Activated CD4-positive, alpha-beta memory T cell treated with anti-CD3 and anti-CD28 coated beads, Interleukin-2, amount 10 ng/mL, durations not matched to agents 7 days and 5 days (primary cell): ENCODE measurements around the gene PCK2. TPM values are rescaled to one million over a fixed set of nuclear protein-coding genes. Genes with fewer than 3 reads are reported as not detected.

Experiments used
- CTCF ChIA-PET: fragments of 350-600 bp; sonication (Branson Sonifier 250); formaldehyde crosslinking; loops from one replicate; lab custom pipeline; 2021; ENCODE audit warnings: antibody characterized with exemption, inconsistent platforms; lab: Charles Lee
- POLR2A ChIA-PET: fragments of 350-600 bp; sonication (Branson Sonifier 250); formaldehyde crosslinking; loops from one replicate; lab custom pipeline; 2021; ENCODE audit warnings: antibody characterized with exemption; lab: Charles Lee
- DNase-seq: peaks from one replicate; pipeline ENCODE4 v3.0.0-alpha.2; 2020
- H3K27ac Mint-ChIP-seq: one replicate; pipeline ENCODE4 v1.8.0; 2021; ENCODE audit warnings: mild to moderate bottlenecking, mixed read lengths
- H3K27me3 Mint-ChIP-seq: one replicate; pipeline ENCODE4 v1.8.0; 2021; ENCODE audit warnings: mixed read lengths
- H3K36me3 Mint-ChIP-seq: one replicate; pipeline ENCODE4 v1.8.0; 2021; ENCODE audit warnings: low read depth, mixed read lengths
- H3K4me1 Mint-ChIP-seq: one replicate; pipeline ENCODE4 v1.8.0; 2021; ENCODE audit warnings: mixed read lengths
- H3K4me3 Mint-ChIP-seq: one replicate; pipeline ENCODE4 v1.8.0; 2021; ENCODE audit warnings: mild to moderate bottlenecking, mixed read lengths
- H3K9me3 Mint-ChIP-seq: one replicate; pipeline ENCODE4 v1.8.0; 2021; ENCODE audit warnings: mixed read lengths
- total RNA-seq, 2 experiments: library from RNA; stranded (reverse); gene quantifications; one replicate each; pipeline ENCODE4 v1.2.3, GENCODE V29; 2021

PCK2 gene
- total RNA-seq, 2 experiments from 2014 or later, result 88.5 to 90.6 TPM

- CTCF ChIA-PET, result no interaction called here
Observed at GRCh38 chr14:24071836-24072430, 22.2 kb upstream of the PCK2 start.

GRCh38 chr14:24072436-24072835, 21.7 kb upstream of the PCK2 start:
- peaks cover 17% of the 10 kb centered on the region for H3K4me1 Mint-ChIP-seq
- ChIA-PET CTCF (no interaction called here), POLR2A (no interaction called here)
- no peak overlapping the region for H3K27ac Mint-ChIP-seq
- H3K4me3 Mint-ChIP-seq, result no peak overlapping the region
- no peaks in the 10 kb centered on the region for H3K36me3 Mint-ChIP-seq
- DNase-seq, result no peak
- H3K27me3 Mint-ChIP-seq, result peaks cover 14% of the 10 kb centered on the region
- no peaks in the 10 kb centered on the region for H3K9me3 Mint-ChIP-seq

More at GRCh38 chr14:24071836-24072430, 22.2 kb upstream of the PCK2 start:
- DNase-seq, result no peak
- no peaks in the 10 kb centered on the region for H3K36me3 Mint-ChIP-seq
- H3K4me3 Mint-ChIP-seq, result no peak overlapping the region
- POLR2A ChIA-PET, result interaction anchor here (0.6 to 0.9 kb wide), 2 partner anchors 9 to 68 kb away, joined by 3 read pairs; no protein-coding TSS in a partner anchor
- no peaks in the 10 kb centered on the region for H3K9me3 Mint-ChIP-seq
- no peak overlapping the region for H3K27ac Mint-ChIP-seq
- peaks cover 14% of the 10 kb centered on the region for H3K27me3 Mint-ChIP-seq
- peaks cover 17% of the 10 kb centered on the region for H3K4me1 Mint-ChIP-seq

- DNase-seq, result no peak
- Mint-ChIP-seq H3K36me3 (no peaks in the 10 kb centered on the region), H3K27ac (no peak overlapping the region), H3K4me1 (peaks cover 17% of the 10 kb centered on the region), H3K9me3 (no peaks in the 10 kb centered on the region), H3K27me3 (peaks cover 14% of the 10 kb centered on the region), H3K4me3 (no peak overlapping the region)
- POLR2A ChIA-PET, result interaction anchor here (1.2 kb wide), 1 partner anchor 21 kb away, joined by 3 read pairs; the partner anchor contains the start of gene PCK2
- CTCF ChIA-PET, result interaction anchor here (1.8 to 4.6 kb wide), 2 partner anchors 15 to 17 kb away, joined by 9 to 21 read pairs; no protein-coding TSS in a partner anchor
Observed at GRCh38 chr14:24072881-24073877, 20.9 kb upstream of the PCK2 start.

GRCh38 chr14:24074625-24075484, 19.3 kb upstream of the PCK2 start:
- no peak overlapping the region for H3K4me3 Mint-ChIP-seq
- POLR2A ChIA-PET, result interaction anchor here (0.7 to 3.0 kb wide), 6 partner anchors 14 to 139 kb away, joined by 3 to 9 read pairs (median 5); partner anchors contain the start of genes DCAF11, IRF9 and NRL

GRCh38 chr14:24075485-24076301, 18.4 kb upstream of the PCK2 start:
- H3K9me3 Mint-ChIP-seq, result no peaks in the 10 kb centered on the region
- peaks cover 30% of the 10 kb centered on the region for H3K4me1 Mint-ChIP-seq
- H3K36me3 Mint-ChIP-seq, result no peaks in the 10 kb centered on the region
- no peak overlapping the region for H3K27ac Mint-ChIP-seq
- H3K27me3 Mint-ChIP-seq, result peaks cover 3% of the 10 kb centered on the region
- H3K4me3 Mint-ChIP-seq, result no peak overlapping the region
- ChIA-PET POLR2A (interaction anchor here (0.7 to 3.0 kb wide), 6 partner anchors 15 to 138 kb away, joined by 3 to 9 read pairs (median 5); partner anchors contain the start of genes DCAF11, IRF9 and NRL), CTCF (interaction anchor here (0.7 to 4.6 kb wide), 6 partner anchors 10 to 33 kb away, joined by 3 to 21 read pairs (median 4); no protein-coding TSS in a partner anchor)
- no peak for DNase-seq

More at GRCh38 chr14:24074625-24075484, 19.3 kb upstream of the PCK2 start:
- H3K27ac Mint-ChIP-seq, result no peak overlapping the region
- no peaks in the 10 kb centered on the region for H3K9me3 Mint-ChIP-seq
- H3K36me3 Mint-ChIP-seq, result no peaks in the 10 kb centered on the region
- DNase-seq, result no peak
- peaks cover 10% of the 10 kb centered on the region for H3K27me3 Mint-ChIP-seq
- peaks cover 22% of the 10 kb centered on the region for H3K4me1 Mint-ChIP-seq
- CTCF ChIA-PET, result interaction anchor here (0.5 to 4.6 kb wide), 9 partner anchors 10 to 34 kb away, joined by 3 to 21 read pairs (median 3); no protein-coding TSS in a partner anchor

GRCh38 chr14:24076302-24076601, 17.9 kb upstream of the PCK2 start:
- Mint-ChIP-seq H3K36me3 (no peaks in the 10 kb centered on the region), H3K27me3 (no peaks in the 10 kb centered on the region), H3K27ac (no peak overlapping the region), H3K9me3 (no peaks in the 10 kb centered on the region), H3K4me1 (peaks cover 34% of the 10 kb centered on the region), H3K4me3 (no peak overlapping the region)
- DNase-seq, result no peak
- CTCF ChIA-PET, result interaction anchor here (1.0 to 4.6 kb wide), 2 partner anchors 14 to 18 kb away, joined by 11 to 21 read pairs; no protein-coding TSS in a partner anchor
- POLR2A ChIA-PET, result interaction anchor here (1.2 to 3.0 kb wide), 3 partner anchors 15 to 38 kb away, joined by 3 to 9 read pairs (median 7); partner anchors contain the start of genes DCAF11 and NRL

GRCh38 chr14:24077086-24077485, 17.0 kb upstream of the PCK2 start:
- peaks cover 3% of the 10 kb centered on the region for H3K27me3 Mint-ChIP-seq
- no peak overlapping the region for H3K4me3 Mint-ChIP-seq
- no peaks in the 10 kb centered on the region for H3K9me3 Mint-ChIP-seq
- no peak for DNase-seq
- no peak overlapping the region for H3K27ac Mint-ChIP-seq
- H3K36me3 Mint-ChIP-seq, result no peaks in the 10 kb centered on the region
- ChIA-PET POLR2A (interaction anchor here (3.0 kb wide), 1 partner anchor 37 kb away, joined by 9 read pairs; the partner anchor contains the start of genes DCAF11 and NRL), CTCF (interaction anchor here (0.8 to 4.6 kb wide), 3 partner anchors 13 to 32 kb away, joined by 3 to 21 read pairs (median 5); no protein-coding TSS in a partner anchor)
- peaks cover 38% of the 10 kb centered on the region for H3K4me1 Mint-ChIP-seq

- Mint-ChIP-seq H3K9me3 (no peaks in the 10 kb centered on the region), H3K4me3 (no peak overlapping the region), H3K27me3 (peaks cover 8% of the 10 kb centered on the region), H3K4me1 (peaks cover 42% of the 10 kb centered on the region), H3K27ac (no peak overlapping the region), H3K36me3 (no peaks in the 10 kb centered on the region)
- ChIA-PET CTCF (interaction anchor here (0.6 to 1.4 kb wide), 2 partner anchors 11 to 20 kb away, joined by 5 read pairs; no protein-coding TSS in a partner anchor), POLR2A (interaction anchor here (0.7 kb wide), 1 partner anchor 10 kb away, joined by 3 read pairs; no protein-coding TSS in a partner anchor)
- DNase-seq, result no peak
Observed at GRCh38 chr14:24078146-24078545, 16.0 kb upstream of the PCK2 start.

GRCh38 chr14:24079491-24080141, 14.5 kb upstream of the PCK2 start:
- Mint-ChIP-seq H3K36me3 (no peaks in the 10 kb centered on the region), H3K9me3 (no peaks in the 10 kb centered on the region), H3K4me1 (peaks cover 42% of the 10 kb centered on the region), H3K27me3 (peaks cover 11% of the 10 kb centered on the region), H3K27ac (no peak overlapping the region), H3K4me3 (no peak overlapping the region)
- DNase-seq, result no peak
- ChIA-PET CTCF (interaction anchor here (1.0 to 4.3 kb wide), 7 partner anchors 13 to 253 kb away, joined by 3 to 82 read pairs (median 8); partner anchors contain the start of genes IRF9 and PCK2), POLR2A (interaction anchor here (0.7 to 5.1 kb wide), 14 partner anchors 8 to 351 kb away, joined by 3 to 105 read pairs (median 11); partner anchors contain the start of genes CPNE6, DCAF11, EMC9 and IRF9)

- peak overlapping the region; percentile 48 for H3K4me3 Mint-ChIP-seq
Observed at GRCh38 chr14:24080142-24080530, 14.0 kb upstream of the PCK2 start.

More at GRCh38 chr14:24080142-24080530, 14.0 kb upstream of the PCK2 start:
- Mint-ChIP-seq H3K27ac (no peak overlapping the region), H3K27me3 (peaks cover 11% of the 10 kb centered on the region), H3K36me3 (no peaks in the 10 kb centered on the region), H3K9me3 (no peaks in the 10 kb centered on the region), H3K4me1 (peaks cover 41% of the 10 kb centered on the region)
- ChIA-PET POLR2A (interaction anchor here (0.7 to 5.1 kb wide), 18 partner anchors 9 to 350 kb away, joined by 3 to 105 read pairs (median 6); partner anchors contain the start of genes CPNE6, DCAF11, DHRS4L2 and EMC9), CTCF (interaction anchor here (0.7 to 4.3 kb wide), 11 partner anchors 9 to 253 kb away, joined by 3 to 82 read pairs (median 4); partner anchors contain the start of genes CPNE6, IRF9 and PCK2)
- DNase-seq, result no peak
